GM21528 (cell line): ENCODE data around the gene TBX15.
A peak's percentile ranks its signal among the peaks of the same experiment; 100 is the strongest.
"Not testable (repeated sequence)": the region's sequence is repeated elsewhere in the genome, so short reads cannot be mapped to it uniquely, and the experiment has no call there.

Source experiments
- ATAC-seq: cut with Tn5 transposase; IDR thresholded peaks from one replicate; pipeline ENCODE4 v1.9.1; 2021; ENCODE audit warnings: mild to moderate bottlenecking, moderate library complexity; ENCODE audit not compliant: unreplicated experiment, low FRiP score

Gene TBX15

GRCh38 chr1:118931876-118932275 lies 56.3 kb downstream of the TBX15 start:
- ATAC-seq, result no peak

- no peak for ATAC-seq
These were observed 59.2 kb downstream of the TBX15 start for GRCh38 chr1:118928739-118929554.

GRCh38 chr1:118927427-118928187 lies 60.5 kb downstream of the TBX15 start:
- no peak for ATAC-seq

GRCh38 chr1:118926261-118926660 lies 61.9 kb downstream of the TBX15 start:
- no peak for ATAC-seq

GRCh38 chr1:118925651-118926050 lies 62.5 kb downstream of the TBX15 start:
- no peak for ATAC-seq

GRCh38 chr1:118923319-118923718 lies 64.8 kb downstream of the TBX15 start:
- no peak for ATAC-seq

GRCh38 chr1:118921994-118922393 lies 66.1 kb downstream of the TBX15 start:
- no peak for ATAC-seq

- no peak for ATAC-seq
These were observed 67.9 kb downstream of the TBX15 start for GRCh38 chr1:118920124-118920717.

GRCh38 chr1:118918940-118919259 lies 69.2 kb downstream of the TBX15 start:
- peak; percentile 13 for ATAC-seq

- peak; percentile 77 for ATAC-seq
These were observed 69.8 kb downstream of the TBX15 start for GRCh38 chr1:118918230-118918939.

GRCh38 chr1:118916346-118916745 lies 71.8 kb downstream of the TBX15 start:
- ATAC-seq, result not testable (repeated sequence)

GRCh38 chr1:118914379-118915161 lies 73.6 kb downstream of the TBX15 start:
- ATAC-seq, result no peak

GRCh38 chr1:118913818-118914217 lies 74.3 kb downstream of the TBX15 start:
- ATAC-seq, result no peak

GRCh38 chr1:118912574-118912973 lies 75.6 kb downstream of the TBX15 start:
- no peak for ATAC-seq

- ATAC-seq, result no peak
These were observed 76.6 kb downstream of the TBX15 start for GRCh38 chr1:118911571-118911970.

GRCh38 chr1:118907466-118907865 lies 80.7 kb downstream of the TBX15 start:
- ATAC-seq, result no peak

GRCh38 chr1:118905671-118906070 lies 82.5 kb downstream of the TBX15 start:
- ATAC-seq, result no peak

GRCh38 chr1:118905196-118905595 lies 82.9 kb downstream of the TBX15 start:
- no peak for ATAC-seq

GRCh38 chr1:118902711-118903191 lies 85.4 kb downstream of the TBX15 start:
- no peak for ATAC-seq

GRCh38 chr1:118902299-118902698 lies 85.8 kb downstream of the TBX15 start:
- ATAC-seq, result no peak
